SU-DHL-6 (cell line): ENCODE data around the gene MFNG.

Source experiments
- H2AFZ ChIP-seq: fragments of 200-600 bp; sonication (generic); 2 replicates; pipeline ENCODE4 v1.6.1; 2014; ENCODE audit warnings: low read depth, mild to moderate bottlenecking, moderate library complexity, mixed read lengths, antibody characterized with exemption, low read length; ENCODE audit not compliant: severe bottlenecking
- H3F3A ChIP-seq: fragments of 200-600 bp; shearing (Covaris generic); 2 replicates; pipeline ENCODE4 v1.6.0; 2016; ENCODE audit warnings: antibody characterized with exemption, mild to moderate bottlenecking; ENCODE audit not compliant: insufficient read depth
- H3K27ac ChIP-seq: fragments of 200-600 bp; sonication (generic); 2 replicates; pipeline ENCODE4 v1.5.1; 2016; ENCODE audit warnings: low read depth, mild to moderate bottlenecking, low read length, moderate library complexity, mixed read lengths
- H3K27me3 ChIP-seq: fragments of 200-600 bp; sonication (generic), shearing (Covaris generic); 2 replicates; pipeline ENCODE4 v1.6.0; 2014; ENCODE audit warnings: mild to moderate bottlenecking, low read length
- H3K36me3 ChIP-seq: fragments of 200-600 bp; sonication (generic); 2 replicates; pipeline ENCODE4 v1.6.1; 2014; ENCODE audit warnings: mild to moderate bottlenecking, low read length, mixed read lengths
- H3K4me2 ChIP-seq: fragments of 300-600, 200-600 bp; shearing (Covaris generic), sonication (generic); 2 replicates; pipeline ENCODE4 v1.6.0; 2014; ENCODE audit warnings: low read length, low read depth, mild to moderate bottlenecking; ENCODE audit not compliant: poor library complexity, severe bottlenecking
- H3K4me3 ChIP-seq: fragments of 200-600 bp; sonication (generic); 2 replicates; pipeline ENCODE4 v1.5.1; 2014; ENCODE audit warnings: antibody characterized with exemption, low read length, mild to moderate bottlenecking, mixed read lengths; ENCODE audit not compliant: insufficient read depth, poor library complexity, severe bottlenecking
- H3K79me2 ChIP-seq: fragments of 200-600 bp; sonication (generic); 2 replicates; pipeline ENCODE4 v1.6.1; 2014; ENCODE audit warnings: mild to moderate bottlenecking, low read length, moderate library complexity; ENCODE audit not compliant: insufficient read depth
- H3K9ac ChIP-seq: fragments of 200-600 bp; sonication (generic); 2 replicates; pipeline ENCODE4 v1.7.0; 2014; ENCODE audit warnings: mild to moderate bottlenecking, low read length
- H3K9me2 ChIP-seq: fragments of 200-600 bp; sonication (generic); replicated peaks from 2 replicates; pipeline ENCODE4 v1.6.1; 2014; ENCODE audit warnings: low read length; ENCODE audit not compliant: insufficient read depth
- H3K9me3 ChIP-seq: fragments of 200-600 bp; sonication (generic); 2 replicates; pipeline ENCODE4 v1.6.1; 2014; ENCODE audit warnings: low read length, mixed read lengths; ENCODE audit not compliant: insufficient read depth
- H4K20me1 ChIP-seq: fragments of 200-600 bp; sonication (generic); 2 replicates; pipeline ENCODE4 v1.6.1; 2014; ENCODE audit warnings: low read depth, mild to moderate bottlenecking, antibody characterized with exemption, low read length, moderate library complexity, mixed read lengths
- EZH2phosphoT487 ChIP-seq: fragments of 200-600 bp; sonication (generic), shearing (Covaris generic); conservative IDR thresholded peaks from 2 replicates; pipeline ENCODE4 v1.6.1; 2018; ENCODE audit warnings: mild to moderate bottlenecking, antibody characterized with exemption, low read length, moderate library complexity, mixed read lengths
- TF ChIP-seq, protein P1 (sequence below): fragments of 200-600 bp; sonication (generic); IDR thresholded peaks from one replicate; pipeline ENCODE4 v1.5.1; 2017; ENCODE audit warnings: antibody characterized with exemption, mild to moderate bottlenecking, low read length, moderate library complexity; ENCODE audit not compliant: insufficient read depth, poor library complexity, severe bottlenecking

The MFNG gene

DNA sequence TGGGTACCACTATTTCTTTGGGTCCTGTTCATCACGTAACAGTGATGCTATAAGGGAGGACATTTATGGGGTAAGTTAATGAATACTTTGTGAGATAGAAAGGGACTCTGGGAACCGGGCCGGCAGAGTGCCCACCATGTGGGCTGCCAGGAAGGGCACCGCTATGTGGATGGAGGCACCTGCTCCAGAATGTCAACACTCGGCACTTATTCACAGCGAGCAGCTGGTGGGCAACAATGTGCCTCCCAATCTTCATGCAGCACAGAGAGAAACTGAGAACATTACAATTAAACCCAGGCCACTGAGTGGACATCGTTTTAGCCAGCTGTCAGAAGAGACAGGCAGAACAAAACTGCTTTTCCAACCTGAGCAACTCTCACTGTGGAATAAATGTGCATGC lies 43.1 kb downstream of the MFNG start:
- TF ChIP-seq EZH2phosphoT487, result no peak
- TF ChIP-seq, protein P1, sequence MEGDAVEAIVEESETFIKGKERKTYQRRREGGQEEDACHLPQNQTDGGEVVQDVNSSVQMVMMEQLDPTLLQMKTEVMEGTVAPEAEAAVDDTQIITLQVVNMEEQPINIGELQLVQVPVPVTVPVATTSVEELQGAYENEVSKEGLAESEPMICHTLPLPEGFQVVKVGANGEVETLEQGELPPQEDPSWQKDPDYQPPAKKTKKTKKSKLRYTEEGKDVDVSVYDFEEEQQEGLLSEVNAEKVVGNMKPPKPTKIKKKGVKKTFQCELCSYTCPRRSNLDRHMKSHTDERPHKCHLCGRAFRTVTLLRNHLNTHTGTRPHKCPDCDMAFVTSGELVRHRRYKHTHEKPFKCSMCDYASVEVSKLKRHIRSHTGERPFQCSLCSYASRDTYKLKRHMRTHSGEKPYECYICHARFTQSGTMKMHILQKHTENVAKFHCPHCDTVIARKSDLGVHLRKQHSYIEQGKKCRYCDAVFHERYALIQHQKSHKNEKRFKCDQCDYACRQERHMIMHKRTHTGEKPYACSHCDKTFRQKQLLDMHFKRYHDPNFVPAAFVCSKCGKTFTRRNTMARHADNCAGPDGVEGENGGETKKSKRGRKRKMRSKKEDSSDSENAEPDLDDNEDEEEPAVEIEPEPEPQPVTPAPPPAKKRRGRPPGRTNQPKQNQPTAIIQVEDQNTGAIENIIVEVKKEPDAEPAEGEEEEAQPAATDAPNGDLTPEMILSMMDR, result no peak

DNA sequence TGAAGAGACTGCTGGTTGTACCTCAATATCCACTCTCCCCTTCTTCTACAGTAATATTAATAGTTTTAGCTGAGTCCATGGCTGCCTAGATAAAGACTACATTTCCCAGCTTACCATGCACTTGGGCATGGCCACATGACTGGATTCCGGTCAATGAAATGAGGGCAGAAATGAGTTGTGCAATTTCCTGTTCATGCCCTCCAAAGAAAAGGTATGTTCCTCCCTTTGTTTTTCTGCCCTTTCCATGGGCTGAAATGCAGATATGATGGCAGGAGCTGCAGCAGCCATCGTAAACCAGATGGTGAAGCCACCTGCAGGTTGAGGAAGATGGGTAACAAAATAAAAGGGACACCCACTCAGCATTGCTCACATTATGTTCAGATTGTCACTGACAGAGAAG lies 43.6 kb downstream of the MFNG start:
- TF ChIP-seq, protein P1, result no peak
- H2AFZ ChIP-seq, result no peak overlapping the region

More for the DNA sequence above, 43.1 kb downstream of the MFNG start:
- Histone ChIP-seq H3K27ac (no peak overlapping the region), H3K4me2 (no peak overlapping the region), H3K9me3 (no peaks in the 10 kb centered on the region), H4K20me1 (no peaks in the 10 kb centered on the region), H2AFZ (no peak overlapping the region), H3K79me2 (no peaks in the 10 kb centered on the region), H3K36me3 (no peaks in the 10 kb centered on the region), H3K4me3 (no peak overlapping the region), H3F3A (no peaks in the 10 kb centered on the region), H3K9me2 (no peaks in the 10 kb centered on the region), H3K9ac (no peak overlapping the region), H3K27me3 (no peaks in the 10 kb centered on the region)

GRCh38 chr22:37442135-37442534 lies 44.0 kb downstream of the MFNG start:
- TF ChIP-seq EZH2phosphoT487, result no peak
- TF ChIP-seq, protein P1, result no peak
- no peaks in the 10 kb centered on the region for H3K36me3 ChIP-seq
- H3F3A ChIP-seq, result no peaks in the 10 kb centered on the region
- H3K27me3 ChIP-seq, result no peaks in the 10 kb centered on the region
- H3K4me2 ChIP-seq, result no peak overlapping the region
- H3K9me3 ChIP-seq, result no peaks in the 10 kb centered on the region
- H3K9ac ChIP-seq, result no peak overlapping the region
- H3K79me2 ChIP-seq, result no peaks in the 10 kb centered on the region
- no peak overlapping the region for H2AFZ ChIP-seq
- no peaks in the 10 kb centered on the region for H4K20me1 ChIP-seq
- no peak overlapping the region for H3K4me3 ChIP-seq
- no peaks in the 10 kb centered on the region for H3K9me2 ChIP-seq
- no peak overlapping the region for H3K27ac ChIP-seq

More for the DNA sequence above, 43.6 kb downstream of the MFNG start:
- no peak overlapping the region for H3K27ac ChIP-seq
- no peaks in the 10 kb centered on the region for H3K9me2 ChIP-seq
- H3K4me2 ChIP-seq, result no peak overlapping the region
- no peaks in the 10 kb centered on the region for H3K36me3 ChIP-seq
- no peaks in the 10 kb centered on the region for H3K27me3 ChIP-seq
- H3K79me2 ChIP-seq, result no peaks in the 10 kb centered on the region
- H3K9me3 ChIP-seq, result no peaks in the 10 kb centered on the region
- H3K4me3 ChIP-seq, result no peak overlapping the region
- no peak overlapping the region for H3K9ac ChIP-seq
- H4K20me1 ChIP-seq, result no peaks in the 10 kb centered on the region
- no peaks in the 10 kb centered on the region for H3F3A ChIP-seq

GRCh38 chr22:37440875-37441274 lies 45.3 kb downstream of the MFNG start:
- no peak overlapping the region for H2AFZ ChIP-seq
- no peaks in the 10 kb centered on the region for H3K27me3 ChIP-seq
- no peak overlapping the region for H3K9ac ChIP-seq
- no peaks in the 10 kb centered on the region for H3K36me3 ChIP-seq
- no peaks in the 10 kb centered on the region for H3K79me2 ChIP-seq
- no peaks in the 10 kb centered on the region for H3K9me2 ChIP-seq
- H3K9me3 ChIP-seq, result no peaks in the 10 kb centered on the region
- no peaks in the 10 kb centered on the region for H3F3A ChIP-seq
- no peaks in the 10 kb centered on the region for H4K20me1 ChIP-seq
- no peak for TF ChIP-seq EZH2phosphoT487
- TF ChIP-seq, protein P1, result no peak
- no peak overlapping the region for H3K4me3 ChIP-seq
- H3K4me2 ChIP-seq, result no peak overlapping the region
- H3K27ac ChIP-seq, result no peak overlapping the region
